GM23338 (cell line): ENCODE measurements around the gene RNF166. TPM values are rescaled to one million over a fixed set of nuclear protein-coding genes. Genes with fewer than 3 reads are reported as not detected.

ENCODE experiments used
- ATAC-seq: fragments of 200-7000 bp; cut with Tn5 transposase; 3 replicates; pipeline ENCODE4 v1.9.1; 2020
- DNase-seq: peaks from one replicate; pipeline ENCODE4 v3.0.0-alpha.2; 2015; ENCODE audit warnings: low spot score
- H2AFZ ChIP-seq: fragments of 200-600 bp; sonication (generic); 2 replicates; pipeline ENCODE4 v1.8.0; 2016; ENCODE audit warnings: antibody characterized with exemption, mild to moderate bottlenecking, moderate library complexity
- H3F3A ChIP-seq: fragments of 200-600 bp; sonication (generic); replicated peaks from 2 replicates; pipeline ENCODE4 v1.8.0; 2017; ENCODE audit warnings: antibody characterized with exemption, mixed run types, low read depth
- H3K27ac ChIP-seq: fragments of 200-600 bp; sonication (generic); 2 replicates; pipeline ENCODE4 v1.6.1; 2016; ENCODE audit warnings: low read depth
- H3K27me3 ChIP-seq: fragments of 200-600 bp; sonication (generic); 2 replicates; pipeline ENCODE4 v1.8.0; 2016; ENCODE audit warnings: mild to moderate bottlenecking, mixed run types, moderate library complexity; ENCODE audit not compliant: insufficient read depth
- H3K36me3 ChIP-seq: fragments of 200-600 bp; sonication (generic); 2 replicates; pipeline ENCODE4 v1.8.0; 2016; ENCODE audit warnings: mild to moderate bottlenecking; ENCODE audit not compliant: insufficient read depth
- H3K4me1 ChIP-seq: fragments of 200-600 bp; sonication (generic); 2 replicates; pipeline ENCODE4 v1.8.0; 2016; ENCODE audit warnings: mild to moderate bottlenecking, moderate library complexity; ENCODE audit not compliant: insufficient read depth
- H3K4me2 ChIP-seq: fragments of 200-600 bp; sonication (generic); 2 replicates; pipeline ENCODE4 v1.7.1; 2017; ENCODE audit warnings: mixed run types
- H3K4me3 ChIP-seq: fragments of 200-600 bp; sonication (generic); 2 replicates; pipeline ENCODE4 v1.6.1; 2016; ENCODE audit warnings: mixed run types
- H3K79me2 ChIP-seq: fragments of 200-600 bp; sonication (generic); replicated peaks from 2 replicates; pipeline ENCODE4 v1.8.0; 2017; ENCODE audit warnings: mild to moderate bottlenecking; ENCODE audit not compliant: insufficient read depth
- H3K9me2 ChIP-seq: fragments of 200-600 bp; sonication (generic); 2 replicates; pipeline ENCODE4 v1.8.0; 2017; ENCODE audit not compliant: insufficient read depth
- H4K20me1 ChIP-seq: fragments of 200-600 bp; sonication (generic); replicated peaks from 2 replicates; pipeline ENCODE4 v1.8.0; 2017; ENCODE audit warnings: mild to moderate bottlenecking; ENCODE audit not compliant: insufficient read depth
- H3K27ac Mint-ChIP-seq: 2 replicates; pipeline ENCODE4 v1.8.0; 2020; ENCODE audit warnings: inconsistent platforms, mild to moderate bottlenecking, moderate library complexity, mixed read lengths
- H3K27me3 Mint-ChIP-seq: 3 replicates; pipeline ENCODE4 v1.8.0; 2022; ENCODE audit warnings: low read depth, mild to moderate bottlenecking, moderate library complexity, mixed read lengths, inconsistent platforms; ENCODE audit not compliant: insufficient read depth, poor library complexity
- H3K36me3 Mint-ChIP-seq: 3 replicates; pipeline ENCODE4 v1.8.0; 2021; ENCODE audit warnings: low read depth, mild to moderate bottlenecking, inconsistent platforms, moderate library complexity, mixed read lengths
- H3K4me1 Mint-ChIP-seq: 3 replicates; pipeline ENCODE4 v1.8.0; 2020; ENCODE audit warnings: mild to moderate bottlenecking, inconsistent platforms, mixed read lengths
- H3K4me3 Mint-ChIP-seq: 3 replicates; pipeline ENCODE4 v1.8.0; 2021; ENCODE audit warnings: moderate library complexity, mild to moderate bottlenecking, inconsistent platforms, mixed read lengths
- H3K9me3 Mint-ChIP-seq: 3 replicates; pipeline ENCODE4 v1.8.0; 2020; ENCODE audit warnings: moderate library complexity, mild to moderate bottlenecking, inconsistent platforms, mixed read lengths
- CREB1 ChIP-seq: fragments of 250-450 bp; sonication (Bioruptor Pico); IDR thresholded peaks from 2 replicates; pipeline ENCODE4 v1.5.0; 2020; ENCODE audit warnings: low read depth, mild to moderate bottlenecking, moderate library complexity
- CTCF ChIP-seq, 2 experiments: fragments of 200-600 bp in 1 of 2; sonication (generic) in 1 of 2; conservative IDR thresholded peaks; 2 replicates each; pipeline versions ENCODE4 v1.5.1 to v1.6.1; 2016 to 2017; ENCODE audit warnings: antibody characterized with exemption in 2 of 2, low read depth in 2 of 2, mild to moderate bottlenecking in 2 of 2, moderate library complexity in 1 of 2
- ETS1 ChIP-seq: IDR thresholded peaks from 2 replicates; pipeline ENCODE4 v1.6.1; 2016; ENCODE audit warnings: antibody characterized with exemption
- EZH2 ChIP-seq: fragments of 200-600 bp; sonication (generic); IDR thresholded peaks from one replicate; pipeline ENCODE4 v1.8.0; 2017; ENCODE audit warnings: antibody characterized with exemption, mild to moderate bottlenecking, low read depth; ENCODE audit not compliant: unreplicated experiment
- EZH2phosphoT487 ChIP-seq: fragments of 200-600 bp; sonication (generic); IDR thresholded peaks from one replicate; pipeline ENCODE4 v1.8.1; 2018; ENCODE audit warnings: antibody characterized with exemption; ENCODE audit not compliant: unreplicated experiment
- JUNB ChIP-seq: IDR thresholded peaks from one replicate; pipeline ENCODE4 v1.6.1; 2016; ENCODE audit warnings: antibody characterized with exemption; ENCODE audit not compliant: unreplicated experiment
- NANOG ChIP-seq: IDR thresholded peaks from 2 replicates; pipeline ENCODE4 v1.6.1; 2016; ENCODE audit warnings: antibody characterized with exemption, borderline replicate concordance
- POLR2AphosphoS5 ChIP-seq: IDR thresholded peaks from 2 replicates; pipeline ENCODE4 v1.6.1; 2016; ENCODE audit warnings: antibody characterized with exemption, low read depth
- REST ChIP-seq: IDR thresholded peaks from one replicate; pipeline ENCODE4 v1.6.1; 2018; ENCODE audit warnings: antibody characterized with exemption; ENCODE audit not compliant: unreplicated experiment
- STAT1 ChIP-seq: IDR thresholded peaks from one replicate; pipeline ENCODE4 v1.6.1; 2016; ENCODE audit warnings: antibody characterized with exemption; ENCODE audit not compliant: unreplicated experiment
- ZNF114 ChIP-seq: fragments of 250-450 bp; sonication (Bioruptor Pico); IDR thresholded peaks from 2 replicates; pipeline ENCODE4 v1.5.0; 2020; ENCODE audit warnings: mild to moderate bottlenecking, moderate library complexity
- ZNF331 ChIP-seq: fragments of 250-450 bp; sonication (Bioruptor Pico); IDR thresholded peaks from 2 replicates; pipeline ENCODE4 v1.5.0; 2020; ENCODE audit warnings: low read depth, mild to moderate bottlenecking, moderate library complexity
- polyA plus RNA-seq: library from polyadenylated mRNA; unstranded; fragments of >200 nt; fragmentation: Nextera tagmentation; extraction: Ambion mirVana; gene quantifications from 2 replicates; pipeline ENCODE4 v1.2.1, GENCODE V29; 2016
- total RNA-seq: library from RNA; depleted of rRNA; stranded (reverse); fragments of >200 nt; shearing (Covaris generic); gene quantifications from 2 replicates; pipeline ENCODE4 v1.2.3, GENCODE V29; 2014

The RNF166 gene
- total and polyA plus RNA-seq, 2 experiments from 2014 or later, result 24.9 to 43.4 TPM

- no peak for TF ChIP-seq CTCF (conservative IDR thresholded peaks at IDR 0.05; ENCODE audit: low read depth in 2 of 2)
These were observed 13.7 kb upstream of the RNF166 start (continued) for GRCh38 chr16:88719933-88720296.

- H3K27ac Mint-ChIP-seq, result no peak overlapping the region
- DNase-seq, result no peak
These were observed 13.2 kb upstream of the RNF166 start for GRCh38 chr16:88719267-88719932.

More at GRCh38 chr16:88719267-88719932, 13.2 kb upstream of the RNF166 start:
- H3K4me2 ChIP-seq, result no peak overlapping the region
- TF ChIP-seq ZNF114 (CRISPR knock-in tag) (no peak), REST (no peak), EZH2 (no peak), STAT1 (no peak), POLR2AphosphoS5 (no peak), ETS1 (no peak), EZH2phosphoT487 (no peak), NANOG (no peak), CTCF (conservative IDR thresholded peaks at IDR 0.05; ENCODE audit: low read depth in 2 of 2) (no peak), ZNF331 (CRISPR knock-in tag) (no peak), JUNB (no peak), CREB1 (CRISPR knock-in tag) (no peak)
- no peak overlapping the region for H2AFZ ChIP-seq
- H3K9me2 ChIP-seq, result no peaks in the 10 kb centered on the region
- H3K36me3 ChIP-seq, result no peaks in the 10 kb centered on the region
- H3K27ac ChIP-seq, result no peak overlapping the region
- H3K27me3 Mint-ChIP-seq, result peaks cover 15% of the 10 kb centered on the region
- ATAC-seq, result no peak
- H4K20me1 ChIP-seq, result no peaks in the 10 kb centered on the region
- no peaks in the 10 kb centered on the region for H3F3A ChIP-seq
- no peak overlapping the region for H3K4me3 Mint-ChIP-seq
- no peaks in the 10 kb centered on the region for H3K27me3 ChIP-seq
- no peaks in the 10 kb centered on the region for H3K9me3 Mint-ChIP-seq
- no peaks in the 10 kb centered on the region for H3K4me1 Mint-ChIP-seq
- H3K4me3 ChIP-seq, result no peak overlapping the region
- H3K36me3 Mint-ChIP-seq, result peaks cover 32% of the 10 kb centered on the region
- no peaks in the 10 kb centered on the region for H3K79me2 ChIP-seq
- no peaks in the 10 kb centered on the region for H3K4me1 ChIP-seq
